Activated CD4-positive, alpha-beta T cell treated with anti-CD3 and anti-CD28 coated beads, Interleukin-2, Interleukin-4, amounts not matched to agents 100 ng/mL and 50 ng/mL, durations not matched to agents 16 hours and 8 hours (primary cell): Measurements from ENCODE around the gene CYP1B1.

Experiments used
- DNase-seq: peaks from one replicate; pipeline ENCODE4 v3.0.0-alpha.2; 2020; ENCODE audit warnings: low spot score

Gene CYP1B1

DNA sequence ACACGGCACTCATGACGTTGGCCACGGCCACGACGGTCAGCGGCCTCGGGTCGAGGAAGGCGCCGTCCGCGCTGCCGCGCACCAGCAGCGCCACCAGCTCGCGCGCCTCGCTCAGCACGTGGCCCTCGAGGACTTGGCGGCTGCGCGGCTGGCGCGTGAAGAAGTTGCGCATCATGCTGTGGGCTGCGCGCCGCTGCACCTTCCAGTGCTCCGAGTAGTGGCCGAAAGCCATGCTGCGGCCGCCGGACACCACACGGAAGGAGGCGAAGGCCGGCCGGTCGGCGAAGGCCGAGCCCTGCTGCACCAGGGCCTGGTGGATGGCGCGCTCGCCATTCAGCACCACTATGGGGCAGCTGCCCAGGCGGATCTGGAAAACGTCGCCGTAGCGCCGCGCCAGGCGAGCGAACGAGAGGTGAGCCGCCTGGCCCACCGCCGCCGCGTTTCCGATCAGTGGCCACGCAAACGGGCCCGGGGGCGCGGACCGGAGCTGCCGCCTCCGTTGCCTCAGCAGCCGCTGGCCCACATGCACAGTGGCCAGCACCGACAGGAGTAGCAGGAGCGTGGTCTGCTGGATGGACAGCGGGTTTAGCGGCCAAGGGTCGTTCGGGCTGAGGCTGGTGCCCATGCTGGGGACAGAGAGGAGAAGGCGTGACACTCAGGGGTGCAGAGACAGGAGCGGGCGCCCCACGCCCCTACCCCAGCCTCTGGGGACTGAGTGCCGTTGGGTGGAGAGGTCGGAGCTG, 1.0 kb downstream of the CYP1B1 start:
- DNase-seq: no peak

DNA sequence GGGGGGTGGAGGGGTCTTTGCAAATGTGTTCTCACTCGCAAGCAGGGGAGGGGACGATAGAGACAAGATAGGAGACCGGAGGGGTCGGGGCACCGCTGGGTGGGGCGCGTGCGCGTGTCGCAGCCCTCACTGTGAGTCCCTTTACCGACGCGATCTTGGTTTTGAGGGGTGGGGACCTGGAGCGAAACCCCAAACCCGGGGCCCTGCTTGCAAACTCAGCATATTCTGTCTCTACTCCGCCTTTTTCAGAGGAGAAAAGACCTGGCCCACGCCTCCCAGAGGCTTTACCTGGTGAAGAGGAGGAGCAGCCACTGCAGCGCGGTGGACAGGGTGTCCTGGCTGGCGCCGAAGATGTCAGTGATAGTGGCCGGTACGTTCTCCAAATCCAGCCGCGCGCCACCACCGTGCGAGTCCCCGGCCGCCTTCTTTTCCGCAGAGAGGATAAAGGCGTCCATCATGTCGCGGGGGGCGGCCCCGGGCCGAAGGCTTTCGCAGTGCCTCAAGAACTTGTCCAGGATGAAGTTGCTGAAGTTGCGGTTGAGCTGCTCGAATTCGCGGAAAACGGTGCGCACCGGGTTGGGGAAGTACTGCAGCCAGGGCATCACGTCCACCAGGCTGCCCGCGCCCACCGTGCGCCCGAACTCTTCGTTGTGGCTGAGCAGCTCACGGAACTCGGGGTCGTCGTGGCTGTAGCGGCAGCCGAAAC, 1.7 kb downstream of the CYP1B1 start:
- no peak for DNase-seq

DNA sequence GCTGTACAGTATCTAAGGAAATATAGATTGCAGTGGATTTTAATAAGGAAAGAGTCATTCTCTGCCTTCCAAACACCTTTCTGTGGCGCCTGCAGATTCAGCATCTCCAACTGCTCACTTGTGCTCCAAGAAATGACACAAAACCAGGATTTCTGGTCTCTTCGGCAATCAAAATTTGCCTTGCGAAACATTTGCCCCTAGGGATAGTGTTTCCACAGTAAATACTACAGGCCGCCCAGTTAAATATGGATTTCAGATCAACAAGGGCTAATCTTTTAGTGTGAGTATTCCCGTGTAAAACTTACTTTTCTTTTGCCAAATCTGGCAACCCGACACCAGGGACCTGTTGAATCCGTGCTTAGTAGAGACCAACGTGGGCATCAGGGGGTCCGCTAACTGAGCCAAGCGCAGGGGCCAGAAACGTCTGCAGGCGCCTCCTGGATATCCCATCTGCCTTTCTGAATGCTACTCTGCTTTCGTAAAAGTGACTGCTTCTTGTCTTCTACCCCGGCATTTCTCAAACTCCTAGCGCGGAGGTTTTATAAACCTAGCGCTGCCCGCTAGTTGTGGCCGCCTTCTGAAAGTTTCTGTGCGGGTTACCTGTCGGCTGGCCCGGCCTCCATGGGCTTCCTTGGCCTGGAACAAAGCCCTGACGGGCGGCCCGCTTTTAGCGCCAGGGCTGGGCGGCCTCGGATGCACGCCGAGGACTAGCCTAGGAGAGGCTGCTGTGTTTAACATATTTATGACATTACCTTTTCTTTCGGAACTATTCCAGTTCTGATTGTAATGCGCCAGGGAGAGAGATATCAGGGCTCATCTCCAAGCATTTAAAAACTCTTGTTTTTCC, 2.5 kb downstream of the CYP1B1 start:
- DNase-seq: no peak

DNA sequence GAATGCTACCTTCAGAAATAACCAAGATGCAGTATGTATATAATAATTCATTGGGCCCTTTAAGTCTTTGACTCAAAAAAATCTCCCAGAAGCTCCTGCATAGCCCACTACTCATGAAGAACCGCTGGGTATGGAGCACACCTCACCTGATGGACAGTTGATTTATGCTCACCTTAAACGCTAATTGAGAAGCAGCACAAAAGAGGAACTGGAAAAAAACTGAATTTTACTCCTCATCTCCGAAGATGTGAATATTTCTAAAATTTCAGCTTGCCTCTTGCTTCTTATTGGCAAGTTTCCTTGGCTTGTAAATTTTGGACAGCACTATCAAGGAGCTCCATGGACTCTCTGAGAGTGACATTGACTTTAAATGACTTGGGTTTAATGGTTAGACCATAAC, 5.5 kb downstream of the CYP1B1 start:
- DNase-seq: no peak

DNA sequence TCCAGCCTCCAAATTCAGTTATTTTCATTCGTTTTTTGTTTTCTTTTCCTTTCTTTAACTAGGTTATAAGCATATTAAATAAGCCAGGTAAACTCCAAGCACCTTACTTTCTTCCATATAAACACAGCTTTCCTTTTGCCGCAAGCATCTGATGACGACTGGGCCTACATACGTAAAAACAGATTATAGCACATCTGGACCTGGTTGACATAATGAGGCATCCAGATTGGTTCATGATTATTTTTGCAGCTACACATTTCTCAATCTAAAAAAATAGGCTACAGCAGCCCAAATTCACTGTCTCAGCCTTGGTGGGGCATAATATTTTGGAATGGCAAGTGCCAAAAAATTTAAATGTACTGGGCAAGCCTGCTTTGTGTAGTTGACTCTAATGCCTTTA, 7.7 kb downstream of the CYP1B1 start:
- no peak for DNase-seq

DNA sequence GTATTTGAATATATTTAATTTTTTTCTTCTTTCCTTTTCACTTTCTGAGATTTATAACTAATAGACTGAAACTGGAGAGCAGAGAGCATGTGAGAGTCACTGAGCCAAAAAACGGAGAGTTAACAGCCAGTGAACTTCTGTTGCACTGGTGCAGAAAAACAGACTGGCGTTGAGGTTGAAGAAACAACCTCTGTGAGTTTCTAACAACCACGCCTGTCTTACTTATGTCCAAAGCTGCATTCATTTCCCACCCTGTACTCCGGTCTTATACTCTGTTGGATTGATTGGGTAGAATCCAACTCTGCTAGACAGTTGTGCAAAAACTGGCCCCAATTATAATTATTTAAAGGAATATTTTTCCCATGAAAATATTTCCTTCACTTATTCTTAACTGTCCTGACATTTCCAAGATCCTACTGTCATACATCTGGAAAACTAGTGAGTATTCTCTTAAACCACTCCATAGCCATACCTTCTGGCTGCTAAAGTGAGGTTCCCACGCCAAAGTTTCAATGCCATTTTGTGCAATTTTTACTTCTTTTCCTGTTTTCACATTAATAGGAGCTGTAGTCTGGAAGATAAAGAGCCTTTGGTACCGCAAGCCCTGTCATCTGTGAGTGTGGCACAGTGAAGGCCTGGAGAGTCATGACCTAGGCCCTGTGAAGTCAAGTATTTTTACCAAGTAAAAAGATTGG, 9.4 kb downstream of the CYP1B1 start:
- no peak for DNase-seq

DNA sequence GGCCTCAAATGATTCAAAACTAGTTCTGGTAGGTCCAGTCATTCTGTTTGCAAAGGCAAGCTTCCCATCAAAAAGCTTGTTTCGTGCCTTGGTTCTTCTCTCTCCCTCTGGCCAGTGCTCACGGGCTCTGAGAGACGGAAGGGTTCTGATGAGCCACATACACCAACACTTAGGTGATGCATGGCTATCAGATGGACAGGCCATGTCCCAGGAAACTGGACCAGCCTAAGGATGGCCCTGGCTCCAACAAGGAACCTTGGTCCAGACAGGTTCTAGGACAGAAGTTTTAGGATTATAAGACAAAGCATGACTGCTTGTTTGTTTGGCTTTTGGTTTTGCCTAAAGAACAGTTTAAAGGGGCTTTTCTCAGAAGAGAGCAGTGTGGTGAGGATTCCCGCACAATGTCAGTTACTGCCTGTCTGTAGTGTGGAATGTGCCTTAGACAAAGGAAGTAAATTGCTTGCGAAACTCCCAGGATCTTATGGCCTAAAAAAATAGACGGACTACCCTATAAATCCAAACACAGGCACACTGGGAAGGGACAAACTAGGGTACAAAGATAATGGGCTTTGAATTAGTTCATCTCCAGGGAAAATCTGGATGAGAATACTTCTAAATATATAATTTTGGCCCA, 10.3 kb downstream of the CYP1B1 start:
- no peak for DNase-seq

DNA sequence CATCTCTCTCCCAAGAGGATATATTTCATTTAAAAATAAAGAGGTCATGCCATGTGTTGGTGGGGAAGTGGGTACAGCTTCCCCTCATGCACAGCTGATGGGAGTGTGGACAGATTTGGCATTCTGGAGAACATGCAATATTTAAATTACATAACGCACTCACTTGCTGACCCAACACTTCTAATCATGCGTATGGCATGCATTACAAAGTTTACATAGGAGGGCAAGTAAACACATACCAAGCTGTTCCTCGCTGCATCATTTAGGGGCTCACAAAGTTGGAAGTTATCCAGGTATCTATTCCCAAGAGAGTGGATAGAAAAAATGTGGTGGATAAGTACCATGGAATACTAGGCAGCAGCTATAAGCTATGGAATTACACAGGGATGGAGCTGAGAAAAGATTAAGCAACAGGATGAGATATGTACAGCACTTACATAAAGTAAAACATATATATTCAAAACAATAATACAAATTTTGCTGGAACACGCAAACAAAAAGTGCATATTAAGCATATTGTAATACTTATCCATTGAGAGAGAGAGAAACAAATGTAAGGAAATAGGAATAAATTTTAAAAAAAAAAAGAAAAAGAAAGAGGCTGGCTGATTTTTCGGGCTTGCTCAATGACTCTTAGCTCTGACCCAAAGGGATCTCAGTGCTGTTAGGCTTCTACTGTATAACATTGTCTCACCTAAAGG, 11.0 kb downstream of the CYP1B1 start:
- no peak for DNase-seq

DNA sequence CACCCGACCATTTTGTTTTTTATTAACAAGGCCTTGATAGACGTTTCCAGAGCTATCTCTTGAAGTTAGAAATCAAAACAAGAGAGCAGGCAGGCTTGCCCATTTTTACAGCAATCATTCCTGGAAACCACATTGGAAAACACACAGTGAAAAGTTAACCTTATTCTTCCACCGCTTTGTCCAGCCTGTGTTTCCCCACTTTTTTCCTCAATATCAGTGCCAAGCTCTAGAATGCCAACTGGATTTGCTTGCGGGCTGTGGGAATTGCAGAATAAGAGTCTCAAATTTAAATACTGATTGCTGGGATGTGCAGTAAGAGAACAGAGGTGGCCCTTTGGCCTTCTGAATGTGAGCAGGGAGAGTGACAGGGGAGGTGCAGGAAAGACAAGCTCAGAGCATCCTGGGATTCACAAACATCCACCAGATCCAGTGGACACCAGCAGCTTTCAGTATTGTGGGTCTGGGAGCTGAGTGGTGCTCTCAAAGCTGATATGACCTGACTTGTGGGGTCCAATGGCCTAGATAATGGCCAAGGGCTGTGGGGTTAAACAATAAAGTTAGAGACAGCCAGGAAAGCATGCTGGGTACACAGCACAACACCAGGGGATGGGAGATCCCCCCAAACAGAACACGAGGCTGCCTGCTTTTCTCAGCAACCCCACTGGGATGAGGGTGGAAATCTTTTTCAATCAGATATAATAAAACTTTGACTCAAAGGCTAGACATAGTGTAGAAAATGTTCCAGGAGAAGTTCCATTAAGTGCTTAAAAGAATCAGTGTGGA, 15.5 kb downstream of the CYP1B1 start:
- DNase-seq: no peak

DNA sequence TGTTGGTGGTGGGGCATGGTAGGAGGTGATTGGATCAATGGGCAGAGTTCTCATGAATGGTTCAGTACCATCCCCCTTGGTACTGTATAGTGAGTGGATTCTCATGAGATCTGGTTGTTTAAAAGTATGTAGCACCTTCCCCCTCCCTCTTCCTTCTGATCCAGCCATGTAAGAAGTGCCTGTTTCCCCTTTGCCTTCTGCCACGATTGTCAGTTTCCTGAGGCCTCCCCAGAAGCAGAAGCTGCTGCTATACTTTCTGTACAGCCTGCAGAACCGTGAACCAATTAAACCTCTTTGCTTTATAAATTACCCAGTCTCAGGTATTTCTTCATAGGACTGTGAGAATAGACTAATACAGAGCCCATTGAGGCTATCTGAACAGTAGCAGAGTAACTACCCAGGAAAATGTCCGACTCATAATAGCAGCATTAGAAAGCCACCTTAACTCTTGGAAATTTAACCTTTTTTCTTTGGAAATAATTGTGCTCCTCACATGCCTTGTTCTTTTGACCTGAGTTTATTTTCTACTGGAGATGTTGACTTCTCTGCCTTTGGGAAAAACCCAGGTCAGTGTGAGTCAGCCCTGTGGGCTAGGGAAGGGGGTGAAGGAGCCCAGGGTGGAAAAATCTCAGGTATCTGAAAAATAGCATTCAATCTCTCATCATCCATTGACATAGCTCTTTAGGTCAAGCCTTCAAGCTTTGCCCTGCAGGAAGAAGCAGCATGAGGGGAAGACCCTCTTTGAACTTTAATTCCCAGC, 18.1 kb downstream of the CYP1B1 start:
- DNase-seq: no peak

DNA sequence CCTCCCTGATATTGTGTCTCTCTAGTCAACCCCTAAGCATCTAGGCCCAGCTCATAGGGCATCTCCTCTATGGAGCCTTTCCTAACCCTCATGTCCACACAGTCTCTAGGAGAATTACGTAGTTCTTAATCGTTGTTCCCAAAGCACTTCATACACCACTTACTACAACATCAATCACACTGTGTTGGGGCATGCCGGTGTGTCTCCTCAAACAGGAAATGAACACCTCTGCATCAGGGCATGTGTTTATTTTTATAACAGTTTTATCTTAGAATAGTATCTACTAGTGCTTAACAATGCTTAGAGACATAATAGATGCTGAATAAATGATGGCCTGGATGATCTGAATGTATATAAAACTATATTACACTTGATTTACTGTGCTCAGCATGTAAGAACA, 19.7 kb downstream of the CYP1B1 start:
- no peak for DNase-seq

DNA sequence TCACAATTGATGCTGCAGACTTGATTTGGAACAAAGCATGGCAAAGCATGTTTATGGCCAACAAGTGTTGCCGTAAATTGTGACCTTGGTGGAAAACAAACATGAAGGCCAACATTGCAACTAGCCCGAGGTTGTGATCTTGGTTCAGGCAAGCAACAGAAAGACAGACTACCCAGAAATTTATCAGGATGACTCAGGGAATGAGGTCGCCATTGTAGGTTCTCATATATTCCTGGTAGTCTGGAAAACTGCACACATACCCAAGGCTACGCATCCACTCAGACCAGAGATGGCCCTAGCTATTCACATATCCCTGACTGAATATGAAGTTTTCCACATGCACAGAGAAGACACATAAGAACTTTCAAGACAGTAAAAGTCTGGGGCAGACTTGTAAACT, 30.1 kb downstream of the CYP1B1 start:
- no peak for DNase-seq

DNA sequence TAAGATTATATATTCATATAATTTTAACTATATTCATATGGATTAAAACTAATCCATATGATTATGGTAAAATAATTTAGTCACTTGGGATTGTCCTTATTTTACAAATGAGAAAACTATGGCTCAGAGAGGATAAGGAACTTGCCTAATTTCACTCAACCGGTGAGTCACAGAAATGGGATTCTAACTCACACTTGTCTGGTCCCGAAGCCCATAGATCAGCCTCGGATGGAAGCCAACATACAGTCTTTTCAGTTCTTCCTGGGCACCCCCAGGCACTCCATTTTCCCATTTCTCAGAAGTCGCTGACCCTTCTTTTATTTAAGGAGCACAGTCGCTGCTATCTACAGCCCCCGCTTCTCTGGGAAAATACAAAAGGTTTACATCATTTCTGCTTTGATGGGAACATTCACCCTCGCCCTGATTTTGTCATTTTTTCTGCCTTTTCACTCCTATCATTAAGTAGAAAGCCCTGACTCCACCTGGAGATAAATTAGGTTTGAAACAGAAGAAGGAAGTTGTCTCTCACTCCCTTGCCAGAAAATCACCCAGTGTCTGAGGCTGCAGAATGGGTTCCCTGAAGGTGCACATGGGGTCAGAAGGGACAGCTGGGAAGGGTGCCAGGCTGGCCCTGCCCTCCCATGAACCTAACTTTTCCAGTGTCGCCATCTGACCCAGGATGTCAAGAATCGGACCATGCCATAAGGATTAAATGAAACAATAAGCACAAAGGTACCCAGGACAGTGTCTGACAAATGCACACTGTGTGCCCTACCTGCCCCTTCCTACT, 36.6 kb downstream of the CYP1B1 start:
- DNase-seq: no peak

DNA sequence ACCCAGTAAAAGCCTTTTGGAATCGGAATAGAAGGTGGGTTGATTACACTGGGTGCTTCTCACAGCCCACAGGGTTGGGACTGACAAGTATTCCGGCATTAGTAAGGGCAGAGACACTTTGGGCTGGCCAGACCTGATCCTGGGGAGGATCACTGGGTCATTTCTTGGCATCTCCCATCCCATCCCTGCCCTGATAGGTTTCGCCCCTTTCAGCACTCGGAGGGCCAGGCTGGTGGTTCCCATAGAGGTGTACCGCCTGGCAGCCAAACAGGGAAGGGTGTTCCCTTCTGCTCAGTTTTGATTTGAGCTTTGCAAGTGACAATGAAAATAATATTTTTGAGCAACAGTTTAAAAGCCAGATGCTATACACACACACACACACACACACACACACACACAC, 37.3 kb downstream of the CYP1B1 start:
- no peak for DNase-seq

DNA sequence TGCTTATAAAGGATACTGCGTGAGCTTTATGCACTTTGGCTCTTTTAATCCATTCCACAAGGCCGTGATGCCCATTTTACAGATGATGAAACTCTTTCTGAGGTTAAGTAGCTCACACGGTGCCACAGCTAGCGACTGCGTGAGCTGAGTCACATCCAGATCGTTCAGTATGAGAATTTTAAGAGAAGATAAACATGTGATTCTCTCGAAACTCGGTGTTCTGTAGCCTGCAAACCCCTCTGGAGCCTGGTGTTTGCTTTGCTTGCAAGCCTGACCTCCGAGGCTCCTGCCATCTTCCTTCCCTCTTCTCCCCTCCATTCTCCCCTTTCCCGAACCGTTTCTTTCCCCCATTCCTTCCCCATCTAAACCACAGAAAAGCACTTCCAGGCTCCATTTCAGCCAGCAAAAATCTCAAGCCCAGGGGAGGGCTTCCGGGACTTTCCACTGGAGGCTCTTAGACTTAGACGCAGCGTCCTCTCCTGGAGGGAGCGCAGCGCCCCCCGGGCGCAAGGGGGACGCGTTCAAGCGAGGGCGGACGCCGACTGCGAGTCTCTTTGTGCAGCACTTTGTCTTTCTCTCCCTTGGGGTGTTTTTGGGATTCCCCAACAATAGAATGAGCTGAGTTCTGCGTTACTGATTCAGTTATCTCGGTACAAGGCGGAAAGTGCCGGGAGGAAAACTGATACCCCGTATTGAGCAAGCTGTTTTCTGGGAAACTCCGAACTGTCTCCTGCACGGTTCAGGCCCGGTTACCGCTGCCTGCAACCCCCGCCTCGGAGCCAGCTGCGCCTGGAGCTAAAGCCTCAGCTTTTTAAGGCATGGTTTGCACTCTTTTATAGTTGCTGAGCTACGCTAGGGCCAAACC, 38.0 kb downstream of the CYP1B1 start:
- DNase-seq: peak; percentile 79

DNA sequence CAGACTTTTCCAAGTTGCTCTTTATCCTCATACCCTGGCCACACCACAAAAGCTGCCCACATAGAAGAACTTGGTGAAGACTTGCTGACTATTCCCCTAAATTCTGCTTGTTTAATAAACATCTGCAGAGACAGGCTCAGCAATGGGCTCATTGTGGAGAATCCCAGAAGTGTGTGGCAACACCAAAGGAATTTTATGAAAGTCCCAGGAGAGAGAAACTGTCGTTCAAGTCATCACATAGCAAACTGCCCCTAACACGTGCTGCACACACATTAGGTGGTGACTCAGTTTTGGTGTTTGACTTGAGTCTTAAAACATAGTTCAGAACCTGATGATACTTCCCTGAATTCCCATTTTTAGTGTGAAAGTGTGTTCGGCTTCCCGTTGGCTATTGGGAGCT, 38.6 kb downstream of the CYP1B1 start:
- no peak for DNase-seq

DNA sequence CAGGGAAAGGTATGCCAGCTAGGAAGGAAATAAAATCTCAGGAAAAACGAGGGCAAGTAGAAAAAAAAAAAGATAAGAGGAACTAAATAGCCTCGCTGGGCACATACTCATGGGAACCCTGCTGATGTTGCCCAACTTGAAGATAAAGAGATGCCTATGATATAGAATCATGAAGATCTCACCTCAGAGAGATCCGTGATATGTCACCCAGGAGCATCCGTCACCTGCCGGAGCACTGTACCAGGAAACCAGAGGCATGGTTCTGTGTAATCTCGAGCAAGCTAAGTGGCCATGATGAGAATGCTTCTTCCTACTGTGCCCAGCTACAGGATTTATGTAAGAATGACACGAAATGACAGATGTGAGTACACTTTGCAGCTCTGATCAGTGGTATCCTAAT, 40.0 kb downstream of the CYP1B1 start:
- DNase-seq: no peak

DNA sequence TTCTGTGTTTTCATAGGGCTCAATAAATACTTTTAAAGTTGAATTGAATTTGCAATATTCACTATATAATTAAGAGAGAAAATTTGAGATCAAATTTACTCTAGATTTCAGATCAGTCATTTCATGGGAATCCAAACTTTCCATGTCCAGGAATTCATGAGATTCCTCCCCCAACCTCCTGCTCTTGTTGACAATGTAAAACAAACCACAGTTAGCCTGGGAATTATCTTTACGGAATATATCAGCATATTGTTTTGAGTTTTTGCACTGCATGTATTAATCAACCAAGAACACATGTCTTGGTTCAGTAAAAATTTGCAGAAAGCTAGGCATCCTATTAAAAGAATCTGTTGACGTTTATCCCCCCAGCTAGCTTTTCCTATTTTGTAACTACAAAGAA, 42.3 kb downstream of the CYP1B1 start:
- no peak for DNase-seq
